GM18870 (cell line): ENCODE data around the gene INPP4B.

Experiments
- ATAC-seq: cut with Tn5 transposase; IDR thresholded peaks from one replicate; pipeline ENCODE4 v1.9.1; 2021; ENCODE audit warnings: moderate library complexity; ENCODE audit not compliant: unreplicated experiment

INPP4B gene

DNA sequence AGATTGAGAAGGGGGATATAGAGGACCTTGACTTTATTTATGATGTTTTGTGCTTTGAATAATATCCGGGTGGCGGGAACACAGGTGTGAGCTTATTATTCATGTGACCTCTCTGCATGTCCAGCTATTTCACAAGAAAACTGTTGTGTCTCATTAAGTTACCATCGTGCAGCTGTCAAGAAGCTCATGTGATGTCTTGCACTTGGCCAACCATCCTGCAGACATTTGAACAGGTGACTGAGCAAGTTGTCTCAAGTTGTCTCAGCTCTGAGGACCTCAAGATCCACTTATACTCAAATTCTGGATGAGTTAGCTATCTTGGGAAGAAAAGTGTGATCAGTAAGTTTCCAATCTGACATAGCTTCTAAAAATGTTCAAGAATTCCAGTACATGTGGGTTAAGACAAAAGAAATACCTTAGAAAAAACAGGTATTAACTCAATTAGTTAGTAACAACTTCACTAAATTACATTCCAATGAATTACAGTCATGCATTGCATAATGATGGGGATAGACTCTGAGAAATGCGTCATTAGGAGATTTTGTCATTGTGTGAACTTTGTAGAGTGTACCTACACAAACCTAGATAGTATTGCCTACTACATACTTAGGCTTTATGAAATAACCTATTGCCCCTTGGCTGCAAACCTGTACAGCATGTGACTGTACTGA is 462.2 kb downstream of the INPP4B start:
- ATAC-seq, result no peak

DNA sequence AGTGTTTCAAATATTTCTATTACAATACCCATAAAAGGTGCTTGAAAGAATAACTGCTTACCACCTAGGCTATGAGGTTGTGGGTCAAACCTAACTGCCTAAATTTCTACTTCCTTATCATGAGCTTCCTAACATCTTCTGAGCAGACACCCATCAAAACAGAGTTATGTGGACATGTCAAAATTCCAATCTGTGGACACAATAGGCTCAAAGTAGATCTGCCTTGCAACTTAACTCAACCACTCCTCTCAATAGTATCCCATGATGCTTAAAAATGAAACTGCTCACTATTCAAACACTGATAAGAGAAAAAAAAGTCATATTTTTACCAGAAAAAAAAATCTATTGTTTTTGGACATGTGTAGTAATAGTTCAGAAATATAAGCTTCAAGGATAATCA is 462.7 kb downstream of the INPP4B start:
- ATAC-seq, result no peak

DNA sequence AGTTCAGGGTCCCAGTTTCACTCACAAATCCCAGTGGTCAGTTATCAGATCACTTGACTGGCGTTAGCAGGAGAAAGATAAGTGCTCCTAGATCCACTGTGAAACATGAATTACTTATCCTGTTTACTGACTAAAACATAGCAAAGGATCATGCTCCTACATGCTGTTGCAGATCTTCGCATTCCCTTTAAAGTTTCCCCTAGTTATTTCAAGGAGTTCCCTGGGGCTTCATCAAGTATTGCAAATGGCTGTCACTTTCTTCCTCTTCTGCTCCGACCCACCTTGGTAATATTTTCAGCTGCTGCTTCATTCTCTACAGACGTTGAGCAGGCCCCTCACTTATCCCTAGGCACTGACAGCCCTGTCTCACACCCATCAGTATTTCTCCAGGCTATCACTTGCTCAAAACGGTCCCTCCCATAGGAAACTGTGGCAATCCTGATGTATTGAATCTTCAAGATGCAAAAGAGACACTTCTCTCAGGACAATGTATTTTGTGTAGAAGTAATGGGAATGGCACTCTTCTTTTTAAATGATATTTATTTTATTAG is 466.0 kb downstream of the INPP4B start:
- no peak for ATAC-seq

DNA sequence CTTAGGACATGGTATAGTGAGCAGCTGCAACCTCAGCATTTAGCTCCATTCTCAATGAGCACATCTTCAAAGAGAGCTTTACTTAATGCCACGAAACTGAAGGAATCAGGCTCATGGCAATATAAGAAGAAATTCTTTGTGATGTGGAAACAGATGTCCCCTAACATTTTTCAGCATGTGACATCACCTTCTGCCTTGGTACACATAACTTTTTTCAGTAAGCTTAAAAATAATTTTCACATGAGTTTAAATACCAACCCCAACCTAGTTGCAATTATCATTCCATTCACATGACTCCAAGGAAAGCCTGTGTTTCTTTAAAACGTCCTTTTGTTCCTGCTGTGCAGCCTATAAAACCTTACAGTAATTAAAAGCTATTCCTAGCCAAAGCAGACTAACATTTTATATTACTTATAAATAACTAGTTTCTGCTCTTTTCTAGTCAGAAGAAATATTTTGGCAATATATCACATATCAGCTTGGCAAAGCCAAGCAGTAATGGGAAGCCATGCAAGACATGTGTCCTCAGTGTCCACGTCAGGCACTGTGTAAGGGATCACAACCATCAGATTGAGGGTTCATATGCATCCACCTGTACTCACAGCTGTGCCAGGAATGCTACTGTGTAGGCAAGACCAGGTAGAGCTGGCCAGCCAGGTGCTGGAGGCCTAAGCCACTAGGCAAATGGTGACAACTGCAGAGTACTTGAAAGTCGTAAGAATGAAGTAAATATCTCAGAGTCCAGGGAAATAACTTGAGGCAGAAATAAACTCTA is 466.6 kb downstream of the INPP4B start:
- no peak for ATAC-seq

DNA sequence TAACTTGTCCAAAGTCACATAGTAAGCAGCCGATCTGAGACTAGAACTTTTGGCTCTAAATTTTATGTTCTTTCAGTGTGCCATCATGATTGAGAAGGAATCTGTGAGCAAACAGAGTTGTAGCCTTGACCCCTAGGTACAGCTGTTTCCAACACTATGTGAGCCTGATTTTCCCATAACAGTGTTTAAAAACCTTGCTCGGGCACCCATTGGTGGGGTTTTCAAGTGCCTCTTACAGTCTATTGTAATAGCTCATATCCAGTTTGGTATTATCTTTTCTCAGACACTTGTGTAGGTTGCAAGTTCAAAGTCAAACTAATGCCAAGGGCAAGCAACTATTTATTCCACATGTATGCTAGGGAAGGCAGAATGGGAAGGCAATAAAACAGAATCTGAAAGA is 467.9 kb downstream of the INPP4B start:
- no peak for ATAC-seq

DNA sequence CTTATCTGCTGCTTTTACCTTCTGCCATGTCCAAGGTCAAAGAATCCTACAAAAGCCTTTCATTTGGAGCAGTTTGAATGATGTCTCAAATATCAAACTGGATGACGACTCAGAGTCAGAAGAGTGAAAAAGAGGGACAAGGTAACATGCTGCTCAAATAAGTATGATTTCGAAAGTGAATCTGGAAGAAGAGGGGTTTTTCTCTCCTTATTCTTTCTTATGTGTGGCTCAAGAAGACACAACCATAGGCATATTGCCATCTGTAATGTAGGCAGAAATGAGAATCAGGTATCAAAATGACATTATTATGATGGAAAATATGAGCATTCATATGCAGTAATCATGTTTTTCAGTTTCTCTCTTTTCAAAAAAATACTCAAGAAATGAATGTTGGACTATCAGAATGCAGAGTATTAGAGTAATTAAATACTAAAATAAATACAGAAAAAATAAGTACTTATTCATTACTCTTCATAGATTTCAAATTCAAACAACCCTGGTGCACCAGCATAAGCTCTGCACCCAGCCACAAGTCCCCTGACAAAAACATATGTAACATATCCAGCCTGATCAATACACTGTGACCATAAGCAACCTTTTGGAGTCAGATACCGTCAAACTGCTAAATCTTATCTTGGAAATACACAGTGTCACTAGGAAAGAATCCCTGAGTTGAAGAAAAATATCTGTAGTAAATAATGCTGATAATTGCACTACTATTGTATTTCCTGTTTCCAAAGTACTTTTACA is 468.6 kb downstream of the INPP4B start:
- no peak for ATAC-seq

DNA sequence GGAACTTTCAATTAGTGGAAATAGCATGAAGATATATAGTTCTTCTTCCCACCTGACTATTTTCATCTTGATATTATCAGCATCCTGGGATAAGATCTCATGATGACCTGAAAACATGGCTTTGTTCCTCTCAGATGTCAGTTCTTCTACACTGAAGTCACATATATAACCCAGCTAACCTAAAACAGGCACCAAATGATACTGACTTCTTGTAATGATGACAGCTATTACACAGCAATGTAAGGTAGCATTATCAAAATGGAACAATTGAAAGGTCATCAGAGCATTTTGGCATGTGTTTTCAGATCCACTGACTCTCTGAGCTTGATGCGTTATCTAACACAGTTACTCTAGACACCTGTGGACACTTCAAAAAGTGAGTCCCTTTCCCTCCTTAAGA is 469.9 kb downstream of the INPP4B start:
- ATAC-seq, result no peak

DNA sequence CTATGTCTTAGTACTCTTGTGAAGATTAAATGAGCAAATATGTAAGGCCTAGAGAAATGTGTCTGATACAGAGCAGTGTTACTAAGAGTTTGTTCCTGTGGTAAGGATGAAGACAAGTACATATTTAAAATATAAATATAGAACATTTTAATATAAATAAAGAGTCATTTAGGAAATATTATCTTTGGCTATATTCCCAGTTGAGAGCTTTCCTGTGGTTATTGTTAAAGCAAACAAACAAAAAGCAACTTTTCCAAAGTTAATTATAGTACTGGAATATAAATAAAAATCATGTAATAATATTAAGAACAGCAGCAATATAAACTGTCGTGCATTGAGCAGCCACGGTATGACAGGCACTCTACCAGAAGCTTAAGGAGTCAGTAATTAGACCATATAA is 472.5 kb downstream of the INPP4B start:
- no peak for ATAC-seq

DNA sequence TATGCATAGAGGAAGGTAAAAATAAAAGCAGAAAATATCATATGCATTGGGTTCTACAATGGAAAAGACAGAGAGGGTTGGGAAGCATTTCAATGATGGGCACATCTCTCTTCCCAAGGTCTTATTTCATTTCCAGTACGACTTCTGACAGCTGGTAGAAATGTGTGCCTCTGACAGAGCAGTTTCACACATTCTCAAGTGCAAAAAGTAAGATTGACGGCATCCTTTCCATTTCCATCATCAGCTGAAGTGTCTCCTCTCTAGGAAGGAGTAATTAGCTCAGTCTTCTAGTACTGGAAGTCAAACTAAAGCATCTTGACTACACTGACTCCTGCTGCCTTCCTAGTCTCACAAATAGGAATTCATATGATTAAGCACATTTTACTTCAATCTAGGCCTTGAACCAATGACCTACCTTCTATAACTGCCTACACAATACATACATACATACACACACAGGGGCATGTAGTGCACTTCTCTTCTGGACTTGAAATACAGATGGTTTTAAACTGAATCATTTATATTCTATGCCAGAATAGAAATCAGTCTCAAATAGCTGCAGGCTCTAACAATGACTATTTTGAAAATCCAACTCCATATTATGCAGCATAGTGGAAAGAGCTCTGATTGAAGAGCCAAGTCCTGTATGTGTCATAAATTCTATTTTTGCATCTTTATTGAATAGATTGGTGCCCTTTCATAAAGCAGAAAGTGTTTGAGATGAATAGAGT is 473.4 kb downstream of the INPP4B start:
- ATAC-seq, result no peak

DNA sequence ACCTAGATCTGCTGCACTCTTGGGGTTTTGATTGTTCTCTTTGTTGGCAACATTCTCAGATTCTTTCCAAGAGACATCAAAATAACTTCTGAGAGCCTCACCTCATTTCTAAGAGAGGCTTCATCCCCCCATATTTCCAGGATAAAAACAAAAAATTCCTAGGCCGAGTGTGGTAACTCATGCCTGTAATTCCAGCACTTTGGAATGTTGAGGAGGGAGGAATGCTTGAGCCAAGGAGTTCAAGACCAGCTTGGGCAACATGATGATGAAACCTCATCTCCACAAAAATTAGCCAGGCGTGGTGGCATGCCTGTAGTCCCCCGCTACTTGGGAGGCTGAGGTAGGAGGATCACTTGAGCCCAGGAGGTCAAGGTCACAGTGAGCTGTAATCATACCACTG is 477.0 kb downstream of the INPP4B start:
- no peak for ATAC-seq

DNA sequence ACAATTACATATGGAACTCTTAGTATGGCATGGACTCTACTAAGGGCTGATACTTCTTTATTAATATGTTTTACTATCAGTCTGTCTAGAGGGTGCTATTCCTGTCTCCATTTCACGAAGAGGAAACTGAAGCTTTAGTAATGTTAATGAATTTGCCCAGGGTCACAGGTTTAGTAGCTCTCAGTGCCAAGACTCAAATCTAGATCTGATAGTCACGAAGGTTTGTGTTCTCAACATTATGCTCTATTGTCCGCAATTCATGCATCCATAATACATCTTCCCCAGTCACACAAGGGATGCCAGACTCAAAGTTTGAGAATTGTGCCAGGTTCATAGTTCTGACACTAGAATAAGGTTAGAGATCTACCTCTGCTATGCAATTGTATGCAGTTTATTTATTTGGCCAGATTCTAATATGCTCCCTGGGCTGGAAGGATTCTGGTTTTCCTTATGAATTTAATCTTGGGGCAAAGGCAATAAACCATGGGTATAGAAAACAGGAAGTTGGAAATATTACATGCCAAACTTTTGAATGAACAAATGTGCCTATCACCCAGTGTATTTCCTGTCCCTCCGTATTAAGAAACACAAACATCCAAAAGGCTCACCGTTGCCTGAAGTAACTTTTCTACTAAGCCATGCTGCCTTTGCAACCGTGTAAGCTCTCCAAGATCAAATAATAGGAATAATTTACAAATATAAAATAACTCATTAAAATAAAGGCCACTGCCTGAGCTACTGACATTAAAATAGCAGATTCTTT is 478.5 kb downstream of the INPP4B start:
- no peak for ATAC-seq

DNA sequence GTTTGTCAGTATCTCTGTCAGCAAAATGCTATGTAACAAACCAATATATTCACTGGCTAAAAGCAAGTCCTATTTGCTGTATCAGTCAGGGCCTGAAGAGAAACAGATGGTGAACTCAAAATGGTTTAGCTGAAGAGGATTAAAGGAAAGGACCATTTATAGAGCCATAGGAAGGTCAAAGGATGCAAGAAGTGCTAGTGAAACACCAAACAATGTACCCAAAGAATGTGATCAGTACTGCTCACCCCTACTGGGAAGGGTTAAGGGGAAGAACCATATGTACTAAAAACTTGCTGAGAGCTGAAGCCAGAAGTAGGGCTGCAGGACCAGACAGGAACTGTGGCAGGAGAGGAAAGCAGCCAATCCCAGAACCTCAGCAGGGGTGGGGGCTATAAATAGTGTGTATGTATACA is 479.3 kb downstream of the INPP4B start:
- no peak for ATAC-seq

DNA sequence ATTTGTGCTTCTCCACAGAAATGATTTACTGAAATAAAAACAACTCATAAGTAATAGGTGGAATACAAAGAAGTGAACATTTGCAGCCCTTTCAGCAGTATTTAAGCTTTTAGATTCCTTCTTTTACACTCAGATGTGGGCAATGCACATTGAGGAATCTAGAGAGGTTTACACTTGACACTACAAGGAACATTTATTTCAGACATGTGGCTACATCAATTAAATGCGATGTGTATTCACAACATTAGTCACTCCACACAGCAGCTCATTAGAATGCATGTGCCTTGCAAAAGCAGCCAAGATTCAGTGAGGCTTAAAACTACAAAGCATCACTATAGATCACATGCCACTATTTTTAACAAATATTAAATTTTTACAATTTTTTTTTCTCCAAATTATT is 480.7 kb downstream of the INPP4B start:
- no peak for ATAC-seq

DNA sequence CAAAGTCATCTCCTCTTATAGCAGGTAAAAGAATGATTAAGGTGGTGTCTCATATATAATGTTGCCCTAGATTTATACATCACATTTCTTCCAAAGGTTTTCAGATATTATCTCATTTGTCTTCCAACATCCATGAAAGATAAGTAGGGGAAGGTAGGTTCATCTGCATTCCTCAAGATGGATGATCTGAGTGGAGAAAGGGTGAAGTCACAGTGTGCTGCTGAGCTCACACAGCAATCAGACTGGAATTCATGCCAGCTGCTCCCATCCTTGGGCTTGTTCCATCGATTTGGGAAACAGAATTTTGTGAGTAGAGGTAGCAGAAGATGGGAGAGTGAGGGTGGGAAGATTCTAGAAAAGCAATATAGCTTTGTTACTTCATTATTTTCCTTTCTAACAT is 482.4 kb downstream of the INPP4B start:
- ATAC-seq, result no peak

DNA sequence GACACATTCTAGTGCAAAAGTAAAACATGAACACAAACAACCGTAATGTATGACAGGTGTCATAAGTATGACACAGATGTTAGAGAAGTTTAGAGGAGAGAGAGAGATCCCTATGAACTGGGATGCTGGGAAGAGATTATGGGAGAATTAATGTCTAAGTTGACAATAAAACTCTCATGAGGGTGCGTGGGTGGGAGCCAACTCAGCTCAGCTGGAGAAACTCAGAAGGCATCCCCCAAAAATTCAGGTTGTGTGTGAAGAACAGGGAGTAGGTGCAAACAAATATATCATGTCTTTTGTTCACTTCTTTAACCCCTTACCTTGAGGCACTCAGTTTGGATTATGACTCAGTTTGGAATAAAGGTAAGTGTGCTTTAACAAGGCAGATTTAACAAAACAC is 484.1 kb downstream of the INPP4B start:
- no peak for ATAC-seq

DNA sequence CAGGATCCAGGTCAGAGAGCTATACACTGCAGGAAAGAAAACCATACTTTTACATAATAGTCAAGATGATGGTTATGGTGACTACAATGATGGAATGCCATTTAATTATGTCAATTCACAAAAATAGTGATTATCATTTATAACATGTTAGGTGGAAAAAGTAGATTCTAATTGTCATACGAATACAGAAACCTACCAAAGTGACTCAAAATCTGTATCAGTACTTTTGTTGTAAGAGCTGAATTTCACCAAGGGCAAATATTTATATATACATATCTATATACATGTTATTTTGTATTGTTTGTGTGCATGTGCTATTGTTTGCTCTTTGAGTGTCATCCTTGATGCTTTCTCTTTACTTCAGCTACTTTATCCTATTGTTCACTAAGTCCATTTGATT is 485.4 kb downstream of the INPP4B start:
- no peak for ATAC-seq

DNA sequence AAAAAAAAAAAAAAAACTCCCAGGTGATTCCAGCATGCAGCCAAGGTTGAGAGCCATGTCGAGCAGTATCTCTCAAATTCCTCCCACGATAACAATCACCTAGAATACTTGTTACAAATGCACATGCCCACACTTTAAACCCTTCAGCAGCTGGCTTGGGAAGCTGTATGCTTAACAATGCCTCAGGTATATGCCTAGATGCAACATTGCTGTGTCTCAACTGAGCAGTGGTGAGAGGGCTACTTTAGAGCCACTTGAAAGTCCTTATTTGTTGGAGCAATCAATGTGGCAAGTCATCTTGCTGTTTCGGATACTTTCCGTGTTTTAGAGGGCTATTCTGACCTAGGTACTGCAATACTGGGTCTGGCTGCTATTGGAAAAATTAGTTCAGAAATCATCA is 487.4 kb downstream of the INPP4B start:
- no peak for ATAC-seq

DNA sequence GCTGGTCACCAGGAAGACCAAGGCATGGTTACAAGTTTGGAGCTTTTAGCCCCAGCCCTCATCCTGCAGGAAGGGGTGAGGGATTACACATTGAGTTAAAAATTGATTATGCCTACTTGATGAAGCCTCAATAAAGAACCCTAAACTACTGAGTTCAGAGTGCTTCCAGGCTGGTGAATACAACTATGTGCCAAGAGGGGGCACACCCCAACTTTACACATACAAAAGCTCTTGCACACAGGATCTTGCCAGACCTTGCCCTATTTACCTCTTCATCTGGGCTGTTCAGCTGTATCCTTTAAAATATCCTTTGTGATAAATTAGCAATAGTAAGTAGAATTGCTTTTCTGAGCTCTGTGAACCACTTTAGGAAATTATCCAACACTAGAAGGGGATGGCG is 489.3 kb downstream of the INPP4B start:
- ATAC-seq, result no peak

DNA sequence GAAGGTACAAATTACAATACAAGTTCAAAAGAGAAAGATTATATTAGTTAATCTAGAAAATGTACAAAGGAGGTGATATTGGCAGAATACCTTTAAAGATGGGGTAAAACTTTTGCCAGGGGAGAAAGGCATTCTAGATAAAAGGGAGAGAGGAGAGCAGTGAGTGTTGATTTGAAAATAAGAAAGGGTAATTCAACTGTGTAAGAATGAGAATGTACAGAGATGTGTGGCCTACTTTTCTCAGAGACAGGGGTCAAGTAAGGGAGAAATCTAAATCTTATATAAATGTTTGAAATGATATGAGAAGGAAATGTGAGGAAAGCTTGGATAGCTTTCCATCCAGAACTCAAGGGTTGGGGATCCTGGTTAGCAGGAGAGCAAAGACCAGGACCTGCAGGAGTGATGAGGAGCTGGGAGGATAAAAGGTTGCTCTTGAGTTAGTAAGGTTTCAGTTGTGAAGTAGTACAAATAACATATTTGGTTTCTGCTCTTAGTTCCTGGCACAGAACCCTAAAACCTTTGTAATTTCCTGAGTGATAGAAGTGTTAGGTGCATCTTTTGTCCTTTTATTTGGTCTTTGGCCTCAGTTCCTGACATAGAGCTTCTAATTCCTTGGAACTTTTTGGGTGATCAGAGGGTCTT is 489.9 kb downstream of the INPP4B start:
- no peak for ATAC-seq

DNA sequence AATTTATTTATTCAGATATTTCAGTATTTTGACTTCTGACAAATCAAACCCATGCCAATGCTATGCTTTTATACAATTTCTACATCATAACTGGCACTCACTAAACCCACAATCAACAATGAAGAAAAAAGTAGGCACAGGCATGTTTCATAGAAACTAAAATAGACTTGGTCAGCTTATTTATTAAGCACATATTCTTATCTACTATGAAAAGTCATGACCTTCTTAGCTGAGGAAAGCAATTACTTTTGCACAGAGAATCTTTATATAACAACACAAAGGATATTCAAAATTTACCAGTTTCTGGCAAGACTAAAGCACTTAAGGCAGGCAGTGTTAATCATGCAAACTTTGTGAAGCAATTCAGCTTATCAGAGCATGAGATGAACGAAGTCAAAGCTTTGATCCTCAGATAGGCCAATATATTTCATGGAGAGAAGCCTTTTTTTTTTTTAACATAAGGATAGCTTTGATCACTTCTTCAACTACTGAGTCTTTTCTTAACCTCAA is 490.6 kb downstream of the INPP4B start:
- ATAC-seq, result no peak
